H1 (cell line): Measurements from ENCODE around the gene FBXO17. TPM values are rescaled to one million over a fixed set of nuclear protein-coding genes. Genes with fewer than 3 reads are reported as not detected.

Experiments
- CTCF ChIA-PET: fragments of 300-600 bp; sonication (Branson Sonifier 250); formaldehyde crosslinking; loops from one replicate; lab custom pipeline; 2021; ENCODE audit not compliant: partially characterized antibody; lab: Charles Lee
- POLR2A ChIA-PET: fragments of 300-600 bp; sonication (Branson Sonifier 250); formaldehyde crosslinking; loops from one replicate; lab custom pipeline; 2021; ENCODE audit warnings: inconsistent platforms; ENCODE audit not compliant: partially characterized antibody; lab: Charles Lee
- DNase-seq, 2 experiments: peaks; one replicate each; pipeline versions ENCODE4 v3.0.0 to v3.0.0-alpha.2; 2010 to 2022; ENCODE audit warnings: low spot score in 2 of 2, low read depth in 1 of 2, mixed read lengths in 1 of 2
- FAIRE-seq: peaks from 2 replicates; lab custom pipeline; 2011; peaks lifted over from hg19 to GRCh38; lab: Jason Lieb, UNC
- H2AFZ ChIP-seq: 2 replicates; pipeline ENCODE4 v1.8.1; 2012; ENCODE audit warnings: low read length, inconsistent platforms
- H2AK5ac ChIP-seq: 2 replicates; pipeline ENCODE4 v1.6.1; 2013; ENCODE audit warnings: low read depth, low read length
- H2BK120ac ChIP-seq: replicated peaks from 2 replicates; pipeline ENCODE3; 2013; ENCODE audit warnings: low read depth, low read length, inconsistent platforms
- H2BK12ac ChIP-seq: 2 replicates; pipeline ENCODE4 v1.6.1; 2013; ENCODE audit warnings: low read depth, low read length
- H2BK15ac ChIP-seq: 2 replicates; pipeline ENCODE4 v1.6.1; 2013; ENCODE audit warnings: low read length
- H2BK20ac ChIP-seq: 2 replicates; pipeline ENCODE4 v1.6.1; 2013; ENCODE audit warnings: low read length
- H2BK5ac ChIP-seq: 2 replicates; pipeline ENCODE4 v1.6.1; 2013; ENCODE audit warnings: low read depth, low read length
- H3K14ac ChIP-seq: 2 replicates; pipeline ENCODE4 v1.6.1; 2013; ENCODE audit warnings: inconsistent platforms; ENCODE audit not compliant: insufficient read length
- H3K18ac ChIP-seq: 2 replicates; pipeline ENCODE4 v1.6.1; 2013; ENCODE audit warnings: low read length; ENCODE audit errors: extremely low read depth
- H3K23ac ChIP-seq: 2 replicates; pipeline ENCODE4 v1.6.1; 2013; ENCODE audit warnings: inconsistent platforms; ENCODE audit not compliant: insufficient read length
- H3K23me2 ChIP-seq: 2 replicates; pipeline ENCODE4 v1.6.1; 2013; ENCODE audit warnings: low read depth, low read length
- H3K27ac ChIP-seq: 2 replicates; pipeline ENCODE4 v1.6.1; 2011; ENCODE audit warnings: low read depth, low read length, inconsistent platforms
- H3K27me3 ChIP-seq, 4 experiments: replicated peaks in 1 of 4; 1 replicate in 1 of 4; 2 replicates in 3 of 4; pipeline versions ENCODE4 v1.6.1 to v1.8.1; 2011 to 2013; ENCODE audit warnings: low read length in 3 of 4, mild to moderate bottlenecking in 3 of 4, inconsistent platforms in 2 of 4, mixed read lengths in 2 of 4, moderate library complexity in 1 of 4; ENCODE audit not compliant: control insufficient read depth in 3 of 4, insufficient read depth in 3 of 4; ENCODE audit errors: extremely low read depth in 1 of 4
- H3K36me3 ChIP-seq, 4 experiments: 2 replicates each; pipeline versions ENCODE4 v1.6.1 to v1.8.1; 2011 to 2013; ENCODE audit warnings: mild to moderate bottlenecking in 4 of 4, low read length in 3 of 4, moderate library complexity in 2 of 4, control low read depth in 1 of 4, inconsistent platforms in 1 of 4; ENCODE audit not compliant: insufficient read depth in 4 of 4, control insufficient read depth in 2 of 4
- H3K4ac ChIP-seq: replicated peaks from 2 replicates; pipeline ENCODE3; 2013; ENCODE audit warnings: low read length, low read depth, mixed read lengths, inconsistent platforms; ENCODE audit not compliant: insufficient read length
- H3K4me1 ChIP-seq, 4 experiments: replicated peaks in 1 of 4; 1 replicate in 1 of 4; 2 replicates in 3 of 4; pipeline versions ENCODE4 v1.6.1 to v1.8.1; 2011 to 2013; ENCODE audit warnings: low read length in 3 of 4, inconsistent platforms in 2 of 4, mixed read lengths in 1 of 4; ENCODE audit not compliant: insufficient read depth in 4 of 4, control insufficient read depth in 3 of 4
- H3K4me2 ChIP-seq, 2 experiments: 2 replicates each; pipeline versions ENCODE4 v1.6.1 to v1.8.1; 2011 to 2013; ENCODE audit warnings: low read depth in 2 of 2, low read length in 2 of 2, control low read depth in 1 of 2, inconsistent platforms in 1 of 2, mild to moderate bottlenecking in 1 of 2; ENCODE audit not compliant: insufficient read depth in 1 of 2
- H3K4me3 ChIP-seq, 4 experiments: fragments of 200-600, 300-600 bp in 1 of 4; sonication (generic), shearing (Covaris generic), sonication (Bioruptor Twin) in 1 of 4; 2 replicates each; pipeline versions ENCODE4 v1.5.1 to v1.8.1; 2011 to 2016; ENCODE audit warnings: low read length in 4 of 4, low read depth in 3 of 4, control low read depth in 2 of 4, inconsistent platforms in 2 of 4, mild to moderate bottlenecking in 2 of 4, mixed read lengths in 1 of 4, moderate library complexity in 1 of 4; ENCODE audit not compliant: insufficient read depth in 2 of 4; ENCODE audit errors: extremely low read depth in 1 of 4
- H3K56ac ChIP-seq: replicated peaks from 2 replicates; pipeline ENCODE3; 2013; ENCODE audit warnings: low read depth, mild to moderate bottlenecking, mixed read lengths, low read length, inconsistent platforms; ENCODE audit not compliant: insufficient read length
- H3K79me1 ChIP-seq: 2 replicates; pipeline ENCODE4 v1.6.1; 2013; ENCODE audit warnings: low read depth, low read length, control low read depth
- H3K79me2 ChIP-seq, 2 experiments: 2 replicates each; pipeline versions ENCODE4 v1.6.1 to v1.8.1; 2012 to 2013; ENCODE audit warnings: low read length in 2 of 2, mild to moderate bottlenecking in 2 of 2, inconsistent platforms in 1 of 2; ENCODE audit not compliant: insufficient read depth in 2 of 2, control insufficient read depth in 1 of 2
- H3K9ac ChIP-seq, 4 experiments: replicated peaks in 1 of 4; 1 replicate in 1 of 4; 2 replicates in 3 of 4; pipeline versions ENCODE4 v1.6.1 to v1.8.1; 2011 to 2013; ENCODE audit warnings: low read depth in 3 of 4, low read length in 3 of 4, control low read depth in 2 of 4, mild to moderate bottlenecking in 2 of 4, moderate library complexity in 2 of 4, inconsistent platforms in 1 of 4; ENCODE audit errors: extremely low read depth in 1 of 4
- H3K9me3 ChIP-seq, 2 experiments: 2 replicates each; pipeline versions ENCODE4 v1.6.1 to v1.8.1; 2012 to 2013; ENCODE audit warnings: mild to moderate bottlenecking in 2 of 2, moderate library complexity in 2 of 2, control low read depth in 1 of 2, inconsistent platforms in 1 of 2, low read depth in 1 of 2, low read length in 1 of 2, mixed read lengths in 1 of 2; ENCODE audit not compliant: insufficient read depth in 2 of 2
- H4K20me1 ChIP-seq, 2 experiments: replicated peaks in 1 of 2; 2 replicates each; pipeline versions ENCODE3 to v1.8.1; 2011 to 2013; ENCODE audit warnings: inconsistent platforms in 2 of 2, low read length in 2 of 2, mild to moderate bottlenecking in 1 of 2; ENCODE audit not compliant: insufficient read depth in 2 of 2, control insufficient read depth in 1 of 2
- H4K5ac ChIP-seq: 2 replicates; pipeline ENCODE4 v1.6.1; 2013; ENCODE audit warnings: low read length, low read depth, mixed read lengths, inconsistent platforms; ENCODE audit not compliant: insufficient read length
- H4K8ac ChIP-seq: 2 replicates; pipeline ENCODE4 v1.8.0; 2013; ENCODE audit warnings: mild to moderate bottlenecking, moderate library complexity, low read length, inconsistent platforms; ENCODE audit not compliant: insufficient read depth; ENCODE audit errors: extremely low read depth
- H4K91ac ChIP-seq: replicated peaks from 2 replicates; pipeline ENCODE3; 2013; ENCODE audit warnings: low read length, mixed read lengths, inconsistent platforms; ENCODE audit not compliant: insufficient read length
- CEBPB ChIP-seq: IDR thresholded peaks from 2 replicates; pipeline ENCODE4 v1.6.1; 2012; ENCODE audit warnings: low read depth, low read length
- EZH2 ChIP-seq: fragments of 200-600 bp; sonication (generic); IDR thresholded peaks from 2 replicates; pipeline ENCODE4 v1.7.1; 2012; ENCODE audit warnings: low read depth, mild to moderate bottlenecking, moderate library complexity, low read length, inconsistent platforms; ENCODE audit not compliant: severe bottlenecking
- GTF2F1 ChIP-seq: IDR thresholded peaks from 2 replicates; pipeline ENCODE4 v1.6.1; 2012; ENCODE audit warnings: low read depth, low read length, improper control_type of control experiment, borderline replicate concordance
- NANOG ChIP-seq: IDR thresholded peaks from 2 replicates; pipeline ENCODE4 v1.6.1; 2011; ENCODE audit warnings: low read length, low read depth, mild to moderate bottlenecking, inconsistent platforms; ENCODE audit not compliant: insufficient read depth, poor library complexity, severe bottlenecking
- PHF8 ChIP-seq: fragments of 200-600 bp; sonication (generic); conservative IDR thresholded peaks from 2 replicates; pipeline ENCODE4 v1.7.1; 2012; ENCODE audit warnings: low read depth, mild to moderate bottlenecking, inconsistent platforms, low read length, moderate library complexity
- TAF1 ChIP-seq: IDR thresholded peaks from 2 replicates; pipeline ENCODE4 v1.6.1; 2011; ENCODE audit warnings: mild to moderate bottlenecking, low read depth, low read length
- TBP ChIP-seq: IDR thresholded peaks from 2 replicates; pipeline ENCODE4 v1.6.1; 2011; ENCODE audit warnings: low read depth, low read length, improper control_type of control experiment
- WGBS, 2 experiments: shearing (Covaris generic) in 1 of 2; methylation state at CpG; one replicate each; pipeline versions ENCODE4 v1.1.6 to v1.1.7; 2013 to 2015; ENCODE audit warnings: low lambda C conversion rate in 2 of 2, mixed read lengths in 2 of 2, inconsistent platforms in 1 of 2, low coverage in 1 of 2, missing lambda C conversion rate in 1 of 2; ENCODE audit not compliant: insufficient replicate concordance in 2 of 2, insufficient coverage in 1 of 2, insufficient read length in 1 of 2; ENCODE audit errors: extremely low coverage in 1 of 2, missing lambda C conversion rate in 1 of 2; 5-methylcytosine and 5-hydroxymethylcytosine counted together
- polyA plus RNA-seq, 7 experiments: library from polyadenylated mRNA; depleted of rRNA in 3 of 7; stranded (reverse) in 5 of 7; unstranded in 2 of 7; fragments of >200 nt in 5 of 7; fragments of 200-250 nt in 2 of 7; gene quantifications; 1 replicate in 5 of 7; 2 replicates in 1 of 7; 4 replicates in 1 of 7; pipeline versions ENCODE4 v1.2.1 to v1.2.3, GENCODE V29; 2011 to 2013; ENCODE audit warnings: missing spikeins in 2 of 7, mixed read lengths in 2 of 7
- total RNA-seq: library from RNA; stranded (reverse); fragmentation: NEBNext Ultra II Directional; extraction: Animal tissue kit (Norgen Biotek cat#: 25700); gene quantifications from 2 replicates; pipeline ENCODE4 v1.2.1, GENCODE V29; 2021
- TF ChIP-seq, protein P1 (sequence below): IDR thresholded peaks from 2 replicates; pipeline ENCODE4 v1.6.1; 2012; ENCODE audit warnings: inconsistent platforms
- TF ChIP-seq, protein P2 (sequence below): IDR thresholded peaks from 2 replicates; pipeline ENCODE4 v1.6.1; 2011; ENCODE audit warnings: low read depth, mild to moderate bottlenecking, low read length; ENCODE audit not compliant: insufficient read depth

The FBXO17 gene
- total and polyA plus RNA-seq, 2 of the 8 experiments (the other 6 are each of a cell fraction or from before 2014, with no cell fraction given) = 11.7 to 15.3 TPM

DNA sequence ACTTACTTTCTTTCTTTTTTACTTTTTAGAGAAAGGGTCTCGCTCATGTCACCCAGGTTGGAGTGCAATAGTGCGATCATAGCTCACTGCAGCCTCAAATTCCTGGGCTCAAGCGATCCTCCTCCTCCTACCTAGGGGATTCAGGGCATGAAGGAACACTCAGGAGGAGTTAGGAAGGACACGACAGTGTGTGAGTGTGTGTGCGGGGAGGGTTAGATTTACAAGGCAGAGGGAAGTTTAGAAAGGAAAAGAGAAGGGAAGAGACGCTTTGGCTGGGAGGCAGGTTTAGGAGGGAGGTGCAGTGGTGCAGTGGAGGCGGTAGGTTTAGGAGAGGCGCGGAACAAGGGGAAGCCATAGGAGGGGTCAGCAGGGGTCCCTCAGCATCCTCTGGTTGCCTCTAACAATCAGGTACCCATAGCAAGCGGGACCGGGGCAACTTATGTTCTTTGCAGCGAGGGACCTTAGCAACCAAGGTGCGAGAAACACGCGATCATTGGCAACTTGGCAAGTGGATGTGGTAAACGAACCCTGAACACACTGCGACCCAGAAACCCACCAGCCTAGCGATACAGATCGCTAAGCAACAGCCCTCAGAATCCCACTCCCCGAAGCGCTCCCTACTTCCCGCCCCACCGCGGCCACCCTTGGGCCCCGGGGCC, 76.6 kb downstream of the FBXO17 start:
- FAIRE-seq (no peak), DNase-seq (no peak)
- Histone ChIP-seq H4K8ac (no peak overlapping the region; the same call in 1 of the 2 replicates), H2AFZ (peak overlapping the region; percentile 83; the same call in 1 of the 2 replicates), H3K9ac (peak overlapping the region in 3 of 4 experiments; percentile 26 to 55 (median 29); a peak in 3 of 7 replicates), H2BK20ac (no peak overlapping the region), H4K91ac (no peak overlapping the region), H3K23me2 (peaks cover 13% of the 10 kb centered on the region; the same call in 1 of the 2 replicates), H3K23ac (no peak overlapping the region), H3K79me2 (peaks cover 0 to 16% of the 10 kb centered on the region in 2 experiments; a peak in 2 of 4 replicates), H3K79me1 (no peaks in the 10 kb centered on the region; the same call in 1 of the 2 replicates), H3K4me2 (peak overlapping the region; percentile 90 to 94), H3K36me3 (no peaks in the 10 kb centered on the region), H3K27me3 (peaks cover 0 to 9% (median 4%) of the 10 kb centered on the region in 4 experiments; a peak in 3 of 7 replicates), H3K9me3 (0 out of 4 replicates have a peak, but pooled peaks cover 0 to 2% of the 10 kb centered on the region in 2 experiments), H2BK12ac (no peak overlapping the region), H3K4me1 (peaks cover 0 to 9% (median 3%) of the 10 kb centered on the region in 4 experiments; a peak in 4 of 7 replicates), H4K5ac (no peak overlapping the region), H2BK5ac (no peak overlapping the region), H3K4me3 (peak overlapping the region; percentile 74 to 90 (median 84)), H2BK15ac (no peak overlapping the region), H3K27ac (no peak overlapping the region), H3K18ac (no peak overlapping the region), H3K14ac (no peak overlapping the region), H4K20me1 (no peaks in the 10 kb centered on the region), H3K56ac (no peak overlapping the region), H2AK5ac (no peak overlapping the region), H2BK120ac (no peak overlapping the region), H3K4ac (no peak overlapping the region)
- ChIA-PET POLR2A (no interaction called here), CTCF (interaction anchor here (0.6 to 2.9 kb wide), 2 partner anchors 12 to 31 kb away, joined by 3 to 8 read pairs; partner anchors contain the start of genes MRPS12 and SARS2)
- TF ChIP-seq EZH2 = no peak
- TF ChIP-seq, protein P1, sequence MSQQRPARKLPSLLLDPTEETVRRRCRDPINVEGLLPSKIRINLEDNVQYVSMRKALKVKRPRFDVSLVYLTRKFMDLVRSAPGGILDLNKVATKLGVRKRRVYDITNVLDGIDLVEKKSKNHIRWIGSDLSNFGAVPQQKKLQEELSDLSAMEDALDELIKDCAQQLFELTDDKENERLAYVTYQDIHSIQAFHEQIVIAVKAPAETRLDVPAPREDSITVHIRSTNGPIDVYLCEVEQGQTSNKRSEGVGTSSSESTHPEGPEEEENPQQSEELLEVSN = no peak
- TF ChIP-seq NANOG = no peak
- no peak for TF ChIP-seq TAF1
- TF ChIP-seq CEBPB = no peak; the same call in 1 of the 2 replicates
- TF ChIP-seq PHF8 = 0 out of 2 replicates have a peak, but pooled peaks have one; percentile 10
- TF ChIP-seq, protein P2, sequence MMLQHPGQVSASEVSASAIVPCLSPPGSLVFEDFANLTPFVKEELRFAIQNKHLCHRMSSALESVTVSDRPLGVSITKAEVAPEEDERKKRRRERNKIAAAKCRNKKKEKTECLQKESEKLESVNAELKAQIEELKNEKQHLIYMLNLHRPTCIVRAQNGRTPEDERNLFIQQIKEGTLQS = no peak
- TF ChIP-seq GTF2F1 = no peak
- no peak for TF ChIP-seq TBP
- 30% methylated on average over 24 of the region's 25 CpGs; no CpG with 5 or more reads in 1 of the 2 experiments for WGBS, 2 experiments
